ENCODE data around the gene SRPX. TPM values are rescaled to one million over a fixed set of nuclear protein-coding genes. Genes with fewer than 3 reads are reported as not detected.

Gene SRPX
- total and polyA plus RNA-seq, 2 of the 13 experiments (the other 11 are each of a cell fraction or from before 2014, with no cell fraction given), result 0.30 TPM; not detected in 1

DNA sequence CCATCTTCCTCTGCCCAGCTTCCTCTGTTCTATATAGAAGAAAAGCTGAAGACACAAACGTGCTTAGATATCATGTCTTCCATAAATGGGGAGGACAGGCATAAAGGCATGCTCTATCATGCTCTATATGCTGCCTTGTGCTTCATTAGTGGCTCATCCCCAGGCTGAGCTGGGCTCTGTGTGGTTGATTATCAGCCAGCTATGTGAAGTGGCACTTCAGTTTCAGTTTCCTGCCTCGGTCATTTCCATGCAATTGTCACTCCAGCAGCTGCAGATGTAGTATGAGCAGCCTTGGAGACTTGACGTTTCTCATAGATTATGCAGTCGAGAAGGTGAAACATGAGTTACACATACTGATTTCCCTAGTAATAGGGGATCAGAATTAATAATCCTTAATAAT, 108.1 kb downstream of the SRPX start:
- no peaks in the 10 kb centered on the region for H3K36me3 ChIP-seq (replicated peaks in 1 of 2; ENCODE audit: control insufficient read depth in 1 of 2, insufficient read depth in 2 of 2, low read length in 2 of 2)
- no peak overlapping the region for H3K9ac ChIP-seq (ENCODE audit: insufficient read depth, low read depth, low read length)
- no peak for DNase-seq (ENCODE audit: low spot score)
- TF ChIP-seq ZNF121 (CRISPR knock-in tag; IDR thresholded peaks at IDR 0.05) (no peak), SP1 (IDR thresholded peaks at IDR 0.05) (no peak), SP1 (CRISPR knock-in tag; IDR thresholded peaks at IDR 0.05) (no peak)
- H3K4me1 ChIP-seq (ENCODE audit: insufficient read depth, low read length), result peaks cover 2% of the 10 kb centered on the region; the same call in 1 of the 2 replicates
- no peak overlapping the region for H3K27ac ChIP-seq (ENCODE audit: extremely low read length, insufficient read depth, low read length)
- in situ Hi-C loops (cut with HindIII; ENCODE audit: extremely low pct_ligation_motif_present, low pct_unique_long_range_greater_than_20kb) (no loop called here), intact Hi-C loops (cut with micrococcal nuclease; ENCODE audit: unreplicated experiment) (no loop called here)
- no peak for FAIRE-seq
- H3K9me3 ChIP-seq (ENCODE audit: low read length), result no peaks in the 10 kb centered on the region
- H3K4me3 ChIP-seq (replicated peaks in 1 of 3; ENCODE audit: insufficient read depth in 1 of 3, low read depth in 2 of 3, low read length in 3 of 3), result no peak overlapping the region
- ChIA-PET POLR2A (no interaction called here), CTCF (ENCODE audit: low intra/inter-chr PET ratio, low total read pairs) (no interaction called here)
- 54% methylated on average over 3 of the region's 4 CpGs for WGBS (ENCODE audit: low lambda C conversion rate)
- no peak overlapping the region for H3K4me2 ChIP-seq (ENCODE audit: low read depth, low read length)
- H3K27me3 ChIP-seq (ENCODE audit: control insufficient read depth in 1 of 2, insufficient read depth in 2 of 2, low read length in 2 of 2), result no peaks in the 10 kb centered on the region
- BruUV-seq (replicated peaks), result no TSS peak
- H3K79me2 ChIP-seq (ENCODE audit: insufficient read depth, low read length), result no peaks in the 10 kb centered on the region
- ATAC-seq, result no peak
- no peak overlapping the region for H2AFZ ChIP-seq (ENCODE audit: low read length)
- no peaks in the 10 kb centered on the region for H4K20me1 ChIP-seq (ENCODE audit: insufficient read depth, low read length)

- no peak for DNase-seq (ENCODE audit: low spot score)
- intact Hi-C loops (cut with micrococcal nuclease; ENCODE audit: unreplicated experiment), result no loop called here
- ChIA-PET POLR2A (no interaction called here), CTCF (ENCODE audit: low intra/inter-chr PET ratio, low total read pairs) (no interaction called here)
- H3K4me1 ChIP-seq (ENCODE audit: insufficient read depth, low read length), result peaks cover 10% of the 10 kb centered on the region; the same call in 1 of the 2 replicates
- FAIRE-seq, result no peak
- no peak overlapping the region for H3K27ac ChIP-seq (ENCODE audit: extremely low read length, insufficient read depth, low read length)
- H3K9ac ChIP-seq (ENCODE audit: insufficient read depth, low read depth, low read length), result no peak overlapping the region
- no peak overlapping the region for H3K4me2 ChIP-seq (ENCODE audit: low read depth, low read length)
- H4K20me1 ChIP-seq (ENCODE audit: insufficient read depth, low read length), result no peaks in the 10 kb centered on the region
- no peaks in the 10 kb centered on the region for H3K27me3 ChIP-seq (ENCODE audit: control insufficient read depth in 1 of 2, insufficient read depth in 2 of 2, low read length in 2 of 2)
- BruUV-seq (replicated peaks), result no TSS peak
- no peak for ATAC-seq
- H3K79me2 ChIP-seq (ENCODE audit: insufficient read depth, low read length), result no peaks in the 10 kb centered on the region
- no peak overlapping the region for H3K4me3 ChIP-seq (replicated peaks in 1 of 3; ENCODE audit: insufficient read depth in 1 of 3, low read depth in 2 of 3, low read length in 3 of 3)
- no peak overlapping the region for H2AFZ ChIP-seq (ENCODE audit: low read length)
- no peaks in the 10 kb centered on the region for H3K9me3 ChIP-seq (ENCODE audit: low read length)
- WGBS (ENCODE audit: low lambda C conversion rate), result 67% methylated on average over 5 of the region's 5 CpGs
- no peaks in the 10 kb centered on the region for H3K36me3 ChIP-seq (replicated peaks in 1 of 2; ENCODE audit: control insufficient read depth in 1 of 2, insufficient read depth in 2 of 2, low read length in 2 of 2)
- in situ Hi-C loops (cut with HindIII; ENCODE audit: extremely low pct_ligation_motif_present, low pct_unique_long_range_greater_than_20kb), result no loop called here
- TF ChIP-seq THYN1 (CRISPR knock-in tag; IDR thresholded peaks at IDR 0.05; ENCODE audit: borderline replicate concordance, low read depth) (no peak), NFE2 (CRISPR knock-in tag; IDR thresholded peaks at IDR 0.05) (no peak), FOXP4 (CRISPR knock-in tag; IDR thresholded peaks at IDR 0.05) (no peak)
Measured at GRCh38 chrX:38111196-38111595, 109.5 kb downstream of the SRPX start.
